Activated gamma-delta T cell treated with anti-CD3 and anti-CD28 coated beads, Interleukin-2, amount 50 U/mL, for 16 hours (primary cell): Measurements from ENCODE around the gene DENND5A.
"Not testable (repeated sequence)": the region's sequence is repeated elsewhere in the genome, so short reads cannot be mapped to it uniquely, and the experiment has no call there.

Experiments used
- DNase-seq: peaks from one replicate; pipeline ENCODE4 v3.0.0-alpha.2; 2020; ENCODE audit warnings: low read depth

DENND5A gene

GRCh38 chr11:9264316-9265210 is 587 bp downstream of the DENND5A start:
- DNase-seq = no peak

GRCh38 chr11:9263840-9264315 is 1.3 kb downstream of the DENND5A start:
- peak; percentile 41 for DNase-seq

GRCh38 chr11:9260838-9261146 is 4.4 kb downstream of the DENND5A start:
- not testable (repeated sequence) for DNase-seq

GRCh38 chr11:9259981-9260837 is 4.9 kb downstream of the DENND5A start:
- no peak for DNase-seq

GRCh38 chr11:9258279-9258678 is 6.9 kb downstream of the DENND5A start:
- DNase-seq = not testable (repeated sequence)

GRCh38 chr11:9254416-9254815 is 10.7 kb downstream of the DENND5A start:
- DNase-seq = no peak

GRCh38 chr11:9253086-9253485 is 12.1 kb downstream of the DENND5A start:
- DNase-seq = no peak

GRCh38 chr11:9251311-9251710 is 13.8 kb downstream of the DENND5A start:
- no peak for DNase-seq

- no peak for DNase-seq
Observed at GRCh38 chr11:9250139-9250582, 15.0 kb downstream of the DENND5A start.

- no peak for DNase-seq
Observed at GRCh38 chr11:9249252-9249651, 15.9 kb downstream of the DENND5A start.

- DNase-seq = no peak
Observed at GRCh38 chr11:9247863-9248262, 17.3 kb downstream of the DENND5A start.

GRCh38 chr11:9236242-9236641 is 28.9 kb downstream of the DENND5A start:
- DNase-seq = not testable (repeated sequence)

- DNase-seq = no peak
Observed at GRCh38 chr11:9232482-9232881, 32.7 kb downstream of the DENND5A start.

GRCh38 chr11:9231848-9232177 is 33.3 kb downstream of the DENND5A start:
- DNase-seq = no peak

- no peak for DNase-seq
Observed at GRCh38 chr11:9230296-9230695, 34.9 kb downstream of the DENND5A start.

- no peak for DNase-seq
Observed at GRCh38 chr11:9228091-9228490, 37.1 kb downstream of the DENND5A start.

- DNase-seq = no peak
Observed at GRCh38 chr11:9225748-9226298, 39.3 kb downstream of the DENND5A start.

- no peak for DNase-seq
Observed at GRCh38 chr11:9222654-9223053, 42.5 kb downstream of the DENND5A start.

GRCh38 chr11:9220853-9221252 is 44.3 kb downstream of the DENND5A start:
- DNase-seq = not testable (repeated sequence)

- no peak for DNase-seq
Observed at GRCh38 chr11:9219572-9219971, 45.6 kb downstream of the DENND5A start.

GRCh38 chr11:9219115-9219514 is 46.0 kb downstream of the DENND5A start:
- DNase-seq = no peak

GRCh38 chr11:9214765-9215164 is 50.4 kb downstream of the DENND5A start:
- DNase-seq = no peak

- no peak for DNase-seq
Observed at GRCh38 chr11:9211322-9211721, 53.8 kb downstream of the DENND5A start.
